Measurements from ENCODE around the gene STAG1.
"Not testable (repeated sequence)": the region's sequence is repeated elsewhere in the genome, so short reads cannot be mapped to it uniquely, and the experiment has no call there.

STAG1 gene

GRCh38 chr3:136642711-136643110 is 109.5 kb downstream of the STAG1 start:
- no peak for DNase-seq

- DNase-seq = no peak
These were observed 113.1 kb downstream of the STAG1 start for GRCh38 chr3:136639069-136639468.

GRCh38 chr3:136637176-136637575 is 115.0 kb downstream of the STAG1 start:
- DNase-seq = no peak

GRCh38 chr3:136634821-136635220 is 117.4 kb downstream of the STAG1 start:
- no peak for DNase-seq

- DNase-seq = no peak
These were observed 119.5 kb downstream of the STAG1 start for GRCh38 chr3:136632625-136633081.

- no peak for DNase-seq
These were observed 120.8 kb downstream of the STAG1 start for GRCh38 chr3:136631424-136631823.

- no peak for DNase-seq
These were observed 121.3 kb downstream of the STAG1 start for GRCh38 chr3:136630915-136631314.

GRCh38 chr3:136626493-136626892 is 125.7 kb downstream of the STAG1 start:
- no peak for DNase-seq

GRCh38 chr3:136624894-136625815 is 127.0 kb downstream of the STAG1 start:
- no peak for DNase-seq

- DNase-seq = no peak
These were observed 127.8 kb downstream of the STAG1 start for GRCh38 chr3:136624371-136624770.

- no peak for DNase-seq
These were observed 130.6 kb downstream of the STAG1 start for GRCh38 chr3:136621628-136622027.

GRCh38 chr3:136620436-136620835 is 131.7 kb downstream of the STAG1 start:
- DNase-seq = no peak

- not testable (repeated sequence) for DNase-seq
These were observed 134.1 kb downstream of the STAG1 start for GRCh38 chr3:136617969-136618525.

- DNase-seq = no peak
These were observed 135.0 kb downstream of the STAG1 start for GRCh38 chr3:136617198-136617597.

- no peak for DNase-seq
These were observed 139.7 kb downstream of the STAG1 start for GRCh38 chr3:136612512-136612911.

- no peak for DNase-seq
These were observed 145.2 kb downstream of the STAG1 start for GRCh38 chr3:136606990-136607389.

- not testable (repeated sequence) for DNase-seq
These were observed 146.0 kb downstream of the STAG1 start for GRCh38 chr3:136606216-136606615.

GRCh38 chr3:136604961-136605360 is 147.2 kb downstream of the STAG1 start:
- DNase-seq = no peak

- no peak for DNase-seq
These were observed 149.4 kb downstream of the STAG1 start for GRCh38 chr3:136602818-136603217.

- DNase-seq = no peak
These were observed 156.1 kb downstream of the STAG1 start for GRCh38 chr3:136595913-136596697.

- no peak for DNase-seq
These were observed 165.6 kb downstream of the STAG1 start for GRCh38 chr3:136586580-136586979.

GRCh38 chr3:136584728-136585127 is 167.4 kb downstream of the STAG1 start:
- DNase-seq = no peak

GRCh38 chr3:136583823-136584222 is 168.4 kb downstream of the STAG1 start:
- DNase-seq = no peak

- no peak for DNase-seq
These were observed 174.4 kb downstream of the STAG1 start for GRCh38 chr3:136577791-136578190.
